Keratinocyte (primary cell): ENCODE results near the gene MRPS22. TPM values are rescaled to one million over a fixed set of nuclear protein-coding genes. Genes with fewer than 3 reads are reported as not detected.
A peak's percentile ranks its signal among the peaks of the same experiment; 100 is the strongest.

Source experiments
- DNase-seq: peaks from one replicate; pipeline ENCODE4 v3.0.0-alpha.2; 2011; ENCODE audit warnings: low read depth, missing footprints, low spot score
- FAIRE-seq: peaks from 2 replicates; lab custom pipeline; 2011; peaks lifted over from hg19 to GRCh38; lab: Jason Lieb, UNC
- H2AFZ ChIP-seq: 2 replicates; pipeline ENCODE4 v1.6.0; 2012; ENCODE audit warnings: low read length, control low read depth, inconsistent platforms; ENCODE audit not compliant: control insufficient read depth
- H3K27ac ChIP-seq: 2 replicates; pipeline ENCODE4 v1.5.1; 2011; ENCODE audit warnings: low read length; ENCODE audit not compliant: control insufficient read depth, insufficient read depth
- H3K27me3 ChIP-seq: 3 replicates; pipeline ENCODE4 v1.6.0; 2011; ENCODE audit warnings: low read length; ENCODE audit not compliant: control insufficient read depth, insufficient read depth; ENCODE audit errors: extremely low read depth
- H3K36me3 ChIP-seq, 2 experiments: 2 replicates in 1 of 2; 3 replicates in 1 of 2; pipeline ENCODE4 v1.5.1; 2011; ENCODE audit warnings: low read length in 2 of 2, mild to moderate bottlenecking in 1 of 2; ENCODE audit not compliant: control insufficient read depth in 2 of 2, insufficient read depth in 2 of 2; ENCODE audit errors: extremely low read depth in 1 of 2
- H3K4me1 ChIP-seq: 3 replicates; pipeline ENCODE4 v1.5.1; 2011; ENCODE audit warnings: low read length; ENCODE audit not compliant: control insufficient read depth, insufficient read depth; ENCODE audit errors: extremely low read depth
- H3K4me2 ChIP-seq: 3 replicates; pipeline ENCODE4 v1.6.0; 2011; ENCODE audit warnings: low read depth, low read length; ENCODE audit not compliant: control insufficient read depth, insufficient read depth; ENCODE audit errors: extremely low read depth
- H3K4me3 ChIP-seq, 3 experiments: fragments of 200-600 bp in 1 of 3; sonication (generic) in 1 of 3; 2 replicates in 2 of 3; 3 replicates in 1 of 3; pipeline ENCODE4 v1.5.1; 2011 to 2016; ENCODE audit warnings: low read length in 3 of 3, mild to moderate bottlenecking in 3 of 3, control low read depth in 2 of 3, inconsistent platforms in 1 of 3, low read depth in 1 of 3, mixed read lengths in 1 of 3, mixed run types in 1 of 3, moderate library complexity in 1 of 3; ENCODE audit not compliant: control insufficient read depth in 2 of 3, insufficient read depth in 2 of 3; ENCODE audit errors: extremely low read depth in 1 of 3
- H3K79me2 ChIP-seq: 2 replicates; pipeline ENCODE4 v1.6.0; 2012; ENCODE audit warnings: low read length; ENCODE audit not compliant: control insufficient read depth, insufficient read depth
- H3K9ac ChIP-seq: 3 replicates; pipeline ENCODE4 v1.6.0; 2011; ENCODE audit warnings: low read length; ENCODE audit not compliant: control insufficient read depth, insufficient read depth; ENCODE audit errors: extremely low read depth
- H3K9me1 ChIP-seq: 3 replicates; pipeline ENCODE4 v1.6.0; 2011; ENCODE audit warnings: low read length; ENCODE audit not compliant: control insufficient read depth, insufficient read depth; ENCODE audit errors: extremely low read depth
- H3K9me3 ChIP-seq: 2 replicates; pipeline ENCODE4 v1.5.1; 2012; ENCODE audit warnings: low read depth, low read length; ENCODE audit not compliant: control insufficient read depth
- H4K20me1 ChIP-seq: 3 replicates; pipeline ENCODE4 v1.6.0; 2011; ENCODE audit warnings: low read length; ENCODE audit not compliant: control insufficient read depth, insufficient read depth; ENCODE audit errors: extremely low read depth
- EZH2 ChIP-seq: IDR thresholded peaks from one replicate; pipeline ENCODE4 v1.6.1; 2012; ENCODE audit warnings: inconsistent platforms, mild to moderate bottlenecking, low read length, moderate library complexity
- dilution Hi-C: fragments of 300-500 bp; cut with MboI; formaldehyde crosslinking; loops from one replicate; pipeline ENCODE4 v1.7.0; 2020; ENCODE audit warnings: low sequenced_read_pairs; ENCODE audit not compliant: extremely low pct_ligation_motif_present
- polyA plus RNA-seq, 5 experiments: library from polyadenylated mRNA; depleted of rRNA in 3 of 5; stranded (reverse) in 3 of 5; stranded (forward) in 1 of 5; unstranded in 1 of 5; fragments of >200 nt; gene quantifications; 1 replicate in 1 of 5; 2 replicates in 3 of 5; 3 replicates in 1 of 5; pipeline versions ENCODE4 v1.2.1 to v1.2.3, GENCODE V29; 2011 to 2012; ENCODE audit warnings: missing spikeins in 2 of 5, low read depth in 1 of 5, low replicate concordance in 1 of 5
- TF ChIP-seq, protein P1 (sequence below), 3 experiments: IDR thresholded peaks in 1 of 3; conservative IDR thresholded peaks in 1 of 3; optimal IDR thresholded peaks in 1 of 3; 2 replicates in 2 of 3; 3 replicates in 1 of 3; pipeline versions ENCODE3 to v1.5.1; 2011; ENCODE audit warnings: low read length in 3 of 3, mild to moderate bottlenecking in 3 of 3, moderate library complexity in 2 of 3, control low read depth in 1 of 3, inconsistent platforms in 1 of 3; ENCODE audit not compliant: insufficient read depth in 2 of 3; ENCODE audit errors: extremely low read depth in 1 of 3

Gene MRPS22
- polyA plus RNA-seq, 1 donor (not counting 4 experiments of a cell fraction or from before 2014, with no cell fraction given): 91.9 TPM

GRCh38 chr3:139328356-139328755 is 15.5 kb upstream of the MRPS22 start:
- Histone ChIP-seq H3K9me1 (no peaks in the 10 kb centered on the region), H3K27me3 (peaks cover 17% of the 10 kb centered on the region), H2AFZ (no peak overlapping the region), H3K4me1 (no peaks in the 10 kb centered on the region), H3K9ac (no peak overlapping the region), H3K4me2 (no peak overlapping the region), H3K79me2 (no peaks in the 10 kb centered on the region), H3K4me3 (no peak overlapping the region), H3K36me3 (no peaks in the 10 kb centered on the region), H3K27ac (no peak overlapping the region), H4K20me1 (no peaks in the 10 kb centered on the region), H3K9me3 (no peaks in the 10 kb centered on the region)
- dilution Hi-C loops: no loop called here
- DNase-seq (no peak), FAIRE-seq (no peak)
- TF ChIP-seq EZH2: no peak
- TF ChIP-seq, protein P1, sequence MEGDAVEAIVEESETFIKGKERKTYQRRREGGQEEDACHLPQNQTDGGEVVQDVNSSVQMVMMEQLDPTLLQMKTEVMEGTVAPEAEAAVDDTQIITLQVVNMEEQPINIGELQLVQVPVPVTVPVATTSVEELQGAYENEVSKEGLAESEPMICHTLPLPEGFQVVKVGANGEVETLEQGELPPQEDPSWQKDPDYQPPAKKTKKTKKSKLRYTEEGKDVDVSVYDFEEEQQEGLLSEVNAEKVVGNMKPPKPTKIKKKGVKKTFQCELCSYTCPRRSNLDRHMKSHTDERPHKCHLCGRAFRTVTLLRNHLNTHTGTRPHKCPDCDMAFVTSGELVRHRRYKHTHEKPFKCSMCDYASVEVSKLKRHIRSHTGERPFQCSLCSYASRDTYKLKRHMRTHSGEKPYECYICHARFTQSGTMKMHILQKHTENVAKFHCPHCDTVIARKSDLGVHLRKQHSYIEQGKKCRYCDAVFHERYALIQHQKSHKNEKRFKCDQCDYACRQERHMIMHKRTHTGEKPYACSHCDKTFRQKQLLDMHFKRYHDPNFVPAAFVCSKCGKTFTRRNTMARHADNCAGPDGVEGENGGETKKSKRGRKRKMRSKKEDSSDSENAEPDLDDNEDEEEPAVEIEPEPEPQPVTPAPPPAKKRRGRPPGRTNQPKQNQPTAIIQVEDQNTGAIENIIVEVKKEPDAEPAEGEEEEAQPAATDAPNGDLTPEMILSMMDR (optimal IDR thresholded peaks at IDR 0.05 in 1 of 3, IDR thresholded peaks at IDR 0.05 in 1 of 3, conservative IDR thresholded peaks at IDR 0.05 in 1 of 3; ENCODE audit: extremely low read depth in 1 of 3, insufficient read depth in 2 of 3, low read length in 3 of 3): no peak

DNA sequence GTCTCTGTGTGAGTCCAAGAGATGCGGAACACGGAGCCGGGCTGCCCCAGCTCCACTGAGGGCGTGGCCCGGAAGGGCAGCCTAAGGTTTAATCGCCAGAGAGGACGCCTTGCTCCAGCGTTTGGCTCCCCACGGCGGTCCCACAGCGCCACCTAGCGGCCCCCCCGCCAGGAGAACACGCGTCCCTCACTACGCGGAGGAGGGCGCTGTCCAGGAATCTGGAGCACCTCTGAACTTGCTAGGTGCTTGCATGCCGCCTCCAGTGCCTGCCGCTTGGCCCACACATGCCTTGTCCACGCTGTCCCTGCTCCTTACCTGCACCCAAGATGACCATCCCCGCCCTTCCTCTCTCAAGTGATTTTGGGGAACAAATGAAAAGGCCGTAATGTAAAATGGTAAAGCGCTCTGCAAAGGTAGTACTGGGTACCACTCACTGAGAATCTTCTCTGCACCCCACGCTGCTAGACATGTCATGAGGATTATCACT is 14.4 kb upstream of the MRPS22 start:
- TF ChIP-seq, protein P1 (optimal IDR thresholded peaks at IDR 0.05 in 1 of 3, IDR thresholded peaks at IDR 0.05 in 1 of 3, conservative IDR thresholded peaks at IDR 0.05 in 1 of 3; ENCODE audit: extremely low read depth in 1 of 3, insufficient read depth in 2 of 3, low read length in 3 of 3): peak; percentile 98 to 100 (median 99)
- no peak for TF ChIP-seq EZH2
- no peaks in the 10 kb centered on the region for H3K36me3 ChIP-seq
- no peak for DNase-seq
- H3K9me3 ChIP-seq: no peaks in the 10 kb centered on the region
- dilution Hi-C loops: no loop called here
- no peaks in the 10 kb centered on the region for H3K9me1 ChIP-seq
- H3K4me1 ChIP-seq: no peaks in the 10 kb centered on the region
- H3K79me2 ChIP-seq: no peaks in the 10 kb centered on the region
- no peak overlapping the region for H3K27ac ChIP-seq
- H3K4me3 ChIP-seq: no peak overlapping the region
- H3K9ac ChIP-seq: no peak overlapping the region
- H2AFZ ChIP-seq: no peak overlapping the region
- H3K4me2 ChIP-seq: peak overlapping the region; percentile 12
- FAIRE-seq: no peak
- H3K27me3 ChIP-seq: peaks cover 17% of the 10 kb centered on the region
- no peaks in the 10 kb centered on the region for H4K20me1 ChIP-seq
